HG02943 (cell line): ENCODE measurements around the gene CDK2.
A peak's percentile ranks its signal among the peaks of the same experiment; 100 is the strongest.
"Not testable (repeated sequence)": the region's sequence is repeated elsewhere in the genome, so short reads cannot be mapped to it uniquely, and the experiment has no call there.

Source experiments
- ATAC-seq: cut with Tn5 transposase; IDR thresholded peaks from one replicate; pipeline ENCODE4 v1.9.1; 2021; ENCODE audit warnings: mild to moderate bottlenecking, low read depth, moderate library complexity; ENCODE audit not compliant: unreplicated experiment

Gene CDK2

DNA sequence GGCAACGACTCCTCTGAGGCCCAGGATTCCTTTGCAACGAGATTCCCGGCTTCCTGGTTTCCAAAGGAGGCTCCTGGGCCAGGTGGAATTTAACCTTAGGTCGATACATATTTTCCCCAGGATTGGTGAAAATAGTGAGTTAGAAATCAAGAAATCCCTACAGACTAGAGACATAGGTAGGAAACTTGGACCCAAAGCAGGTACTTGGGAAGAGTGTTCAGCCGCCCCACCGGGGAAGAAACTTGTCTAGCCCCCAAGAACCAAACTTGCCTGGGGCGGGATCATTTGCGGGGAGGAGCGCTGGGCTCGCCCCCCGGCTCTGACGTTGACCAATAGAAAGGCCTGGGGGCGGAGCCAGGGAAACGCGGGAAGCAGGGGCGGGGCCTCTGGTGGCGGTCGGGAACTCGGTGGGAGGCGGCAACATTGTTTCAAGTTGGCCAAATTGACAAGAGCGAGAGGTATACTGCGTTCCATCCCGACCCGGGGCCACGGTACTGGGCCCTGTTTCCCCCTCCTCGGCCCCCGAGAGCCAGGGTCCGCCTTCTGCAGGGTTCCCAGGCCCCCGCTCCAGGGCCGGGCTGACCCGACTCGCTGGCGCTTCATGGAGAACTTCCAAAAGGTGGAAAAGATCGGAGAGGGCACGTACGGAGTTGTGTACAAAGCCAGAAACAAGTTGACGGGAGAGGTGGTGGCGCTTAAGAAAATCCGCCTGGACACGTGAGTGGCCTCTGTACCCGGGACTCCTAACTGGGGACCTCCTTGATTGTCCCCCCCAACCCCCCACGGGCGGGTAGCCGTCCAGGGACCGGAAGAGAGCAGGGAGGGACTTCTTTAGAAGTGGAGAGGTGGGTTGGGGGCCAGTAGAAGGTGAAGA lies at the start of gene CDK2:
Gene CDK2 (plus strand): TSS at position 423 of the 874 bp plus-strand sequence. CDS start 179 bp downstream, at position 602.
- ATAC-seq: peak; percentile 97

DNA sequence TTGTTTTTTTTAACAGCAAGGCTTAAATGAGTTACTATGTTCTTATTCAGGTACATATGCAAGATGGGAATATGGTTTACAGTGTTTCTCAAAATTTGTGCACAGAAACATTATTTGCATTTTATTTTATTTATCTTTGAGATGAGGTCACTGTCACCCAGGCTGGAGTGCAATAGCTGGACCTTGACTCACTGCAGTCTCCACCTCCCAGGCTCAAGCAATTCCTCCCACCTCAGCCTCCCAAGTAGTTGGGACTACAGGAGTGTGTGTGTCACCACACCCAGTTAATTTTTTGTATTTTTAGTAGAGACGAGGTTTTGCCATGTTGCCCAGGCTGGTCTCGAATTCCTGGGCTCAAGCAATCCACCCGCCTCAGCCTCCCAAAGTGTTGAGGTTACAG lies 47.6 kb upstream of the CDK2 start:
- ATAC-seq: not testable (repeated sequence)

DNA sequence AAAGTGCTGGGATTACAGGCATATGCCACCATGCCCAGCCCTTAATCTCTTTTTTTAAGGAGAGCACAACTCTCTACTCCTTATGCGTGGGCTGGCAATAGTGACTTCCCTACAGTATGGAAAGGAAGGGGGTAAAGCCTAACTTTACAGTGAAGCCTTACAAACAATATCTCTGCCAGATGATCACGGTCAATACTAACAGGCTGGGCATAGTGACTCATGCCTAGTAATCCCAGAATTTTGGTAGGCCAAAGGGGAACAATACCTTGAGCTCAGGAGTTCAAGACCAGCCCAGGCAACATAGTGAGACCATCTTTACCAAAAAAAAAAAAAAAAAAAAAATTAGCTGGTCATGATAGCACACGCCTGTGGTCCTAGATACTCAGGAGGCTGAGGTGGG lies 44.5 kb upstream of the CDK2 start:
- no peak for ATAC-seq

DNA sequence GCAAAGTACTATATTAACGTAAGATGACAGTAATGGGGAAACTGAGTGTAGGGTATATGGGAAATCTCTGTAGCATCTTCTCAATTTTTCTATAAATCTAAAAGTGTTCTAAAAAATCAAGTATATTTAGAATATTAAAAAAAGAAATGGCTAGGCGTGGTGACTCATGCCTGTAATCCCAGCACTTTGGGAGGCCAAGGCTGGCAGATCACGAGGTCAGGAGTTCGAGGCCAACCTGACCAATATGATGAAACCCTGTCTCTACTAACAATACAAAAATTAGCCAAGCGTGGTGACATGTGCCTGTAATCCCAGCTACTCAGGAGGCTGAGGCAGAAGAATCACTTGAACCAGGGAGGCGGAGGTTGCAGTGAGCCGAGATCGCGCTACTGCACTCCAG lies 43.0 kb upstream of the CDK2 start:
- not testable (repeated sequence) for ATAC-seq

DNA sequence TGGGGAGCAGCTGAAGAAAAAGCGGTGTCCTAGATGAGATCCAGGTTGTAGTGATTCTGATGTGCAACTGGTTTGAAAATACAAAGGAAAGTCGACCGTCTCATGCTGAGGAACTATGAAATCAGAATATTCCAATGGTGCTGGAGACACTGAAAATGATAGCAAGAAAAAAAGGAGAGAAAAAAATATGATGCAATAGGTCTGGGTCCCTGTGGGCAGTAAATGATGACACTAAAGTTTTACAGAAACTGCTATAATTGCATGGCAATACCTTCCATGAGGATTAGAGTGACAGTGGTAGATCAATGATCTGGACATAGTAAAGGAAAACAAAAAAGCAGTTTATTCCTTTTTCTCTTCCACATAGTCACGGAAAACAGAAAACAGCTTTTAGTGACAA lies 41.3 kb upstream of the CDK2 start:
- no peak for ATAC-seq

DNA sequence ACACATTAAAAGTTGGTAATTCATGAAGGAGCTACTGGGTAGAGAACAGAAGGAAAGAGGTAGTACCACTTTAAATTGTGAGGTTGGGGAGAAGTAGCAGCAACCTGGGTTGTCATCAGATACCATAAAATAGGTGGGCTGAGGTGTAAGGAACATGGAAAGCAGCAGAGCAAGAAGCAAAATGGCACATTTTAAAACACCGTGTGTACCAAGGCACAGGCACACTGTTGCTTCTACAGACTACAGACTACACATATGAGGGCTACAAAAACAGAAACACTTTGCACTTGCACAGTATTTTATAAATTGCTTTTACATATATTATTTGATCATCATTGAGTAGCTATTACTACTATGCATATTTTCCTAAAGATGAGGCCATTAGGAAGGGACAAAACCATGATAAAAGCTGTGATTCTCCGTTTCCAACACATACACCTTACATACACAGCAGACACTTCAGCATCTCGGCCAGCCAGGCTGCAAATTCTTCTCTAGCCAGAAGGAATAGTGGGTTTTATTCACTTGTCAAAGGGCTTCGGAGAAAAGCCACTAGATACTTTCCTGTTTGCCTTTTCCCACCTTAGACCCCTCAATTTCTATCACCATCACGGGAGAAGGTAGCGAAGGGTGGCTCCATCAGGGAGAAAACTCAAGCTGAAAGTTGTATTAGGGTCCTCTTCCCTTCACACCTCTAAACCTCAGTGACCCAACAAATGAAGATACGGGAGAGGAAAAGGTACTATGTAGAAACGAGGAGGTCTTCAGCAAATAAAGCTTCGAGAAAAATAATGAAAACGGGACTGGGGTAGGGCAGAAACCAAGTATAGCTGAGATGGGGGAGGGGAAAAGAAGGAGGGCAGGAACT lies 40.5 kb upstream of the CDK2 start:
- ATAC-seq: no peak

DNA sequence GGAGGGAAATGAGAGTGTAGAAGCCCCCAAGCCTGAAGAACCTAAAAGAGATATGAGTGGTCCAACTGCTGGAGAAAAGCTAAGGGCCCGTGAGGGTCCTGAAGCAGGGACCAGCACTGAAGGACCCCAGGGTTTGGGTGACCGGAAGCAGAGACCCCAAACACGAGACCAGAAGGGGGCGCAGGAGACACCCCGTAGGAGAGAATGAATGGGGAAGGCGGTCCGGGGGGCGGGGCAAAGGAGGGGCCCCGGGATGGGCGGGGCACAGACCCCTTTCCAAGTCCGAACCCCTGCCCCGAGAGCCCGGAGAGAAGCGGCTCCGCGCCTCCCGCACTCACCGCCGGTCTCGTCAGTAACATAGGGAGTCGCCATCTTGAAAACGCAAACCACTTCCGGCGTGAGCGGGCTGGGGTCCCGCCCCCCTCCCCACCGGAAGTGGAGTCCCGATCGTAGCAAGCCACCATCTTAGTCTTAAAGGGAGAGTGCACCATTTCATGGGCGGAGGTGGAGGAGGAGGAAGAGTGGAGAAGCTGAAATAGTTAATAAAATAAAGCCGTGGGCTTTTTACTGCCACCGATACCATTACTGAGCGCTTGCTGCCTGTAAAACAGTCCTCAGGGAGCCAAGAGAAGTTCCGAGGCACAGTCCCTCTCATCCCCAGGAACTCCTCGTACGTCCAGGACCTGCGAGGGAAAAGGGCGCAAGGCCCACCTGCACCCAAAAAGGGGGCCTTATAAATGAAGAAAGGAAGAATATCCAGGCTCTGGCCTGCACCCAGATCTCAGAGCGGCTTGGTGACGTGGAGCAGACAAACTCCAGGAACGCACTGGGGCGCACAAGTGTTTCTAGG lies 39.7 kb upstream of the CDK2 start:
- peak; percentile 45 for ATAC-seq

DNA sequence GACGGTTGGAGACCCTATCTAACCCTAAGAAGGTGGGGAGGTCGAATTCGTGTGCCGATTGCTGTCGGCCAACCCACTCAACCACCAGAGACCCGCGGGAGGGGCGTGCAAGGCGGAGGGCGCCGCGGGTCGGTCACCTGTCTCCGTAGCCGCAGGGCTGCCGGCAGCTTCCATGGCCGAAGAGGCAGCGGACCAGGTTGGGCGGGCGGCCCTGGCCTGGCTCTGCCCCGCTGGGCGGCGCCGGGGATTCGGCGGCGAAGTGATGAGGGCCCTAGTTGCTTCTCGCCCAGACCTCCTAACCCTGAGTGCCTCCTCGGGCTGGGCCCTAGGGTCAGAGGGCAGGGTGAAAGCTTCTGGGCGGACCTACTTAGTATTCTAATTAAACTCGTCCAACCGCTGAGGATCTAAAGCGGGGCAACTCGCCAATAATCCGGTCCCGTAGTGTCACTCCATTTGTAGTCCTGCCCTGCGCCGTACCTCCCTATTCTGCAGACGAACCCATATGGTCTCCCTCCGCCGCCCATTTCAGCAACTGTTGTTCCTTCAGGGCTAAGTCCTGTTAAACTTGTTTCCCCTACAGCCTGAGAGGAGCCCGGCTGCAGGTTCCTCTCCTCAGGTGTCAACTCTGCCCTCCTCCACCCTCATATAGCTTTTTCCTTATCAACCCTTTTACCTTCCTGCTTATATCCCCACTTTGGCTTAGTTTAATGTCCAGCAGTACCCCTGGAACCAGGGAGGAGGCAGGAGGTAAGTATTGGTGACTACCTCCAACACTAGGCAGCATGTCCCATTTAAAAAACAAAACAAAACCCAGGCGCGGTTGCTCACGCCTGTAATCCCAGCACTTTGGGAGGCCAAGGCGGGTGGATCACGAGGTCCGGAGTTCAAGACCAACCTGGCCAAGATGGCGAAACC lies 38.8 kb upstream of the CDK2 start, which contains the start of gene PYM1:
Gene PYM1 (minus strand): TSS at position 307 of the 915 bp plus-strand sequence. CDS start 133 bp downstream, at position 174.
- ATAC-seq: peak; percentile 48

DNA sequence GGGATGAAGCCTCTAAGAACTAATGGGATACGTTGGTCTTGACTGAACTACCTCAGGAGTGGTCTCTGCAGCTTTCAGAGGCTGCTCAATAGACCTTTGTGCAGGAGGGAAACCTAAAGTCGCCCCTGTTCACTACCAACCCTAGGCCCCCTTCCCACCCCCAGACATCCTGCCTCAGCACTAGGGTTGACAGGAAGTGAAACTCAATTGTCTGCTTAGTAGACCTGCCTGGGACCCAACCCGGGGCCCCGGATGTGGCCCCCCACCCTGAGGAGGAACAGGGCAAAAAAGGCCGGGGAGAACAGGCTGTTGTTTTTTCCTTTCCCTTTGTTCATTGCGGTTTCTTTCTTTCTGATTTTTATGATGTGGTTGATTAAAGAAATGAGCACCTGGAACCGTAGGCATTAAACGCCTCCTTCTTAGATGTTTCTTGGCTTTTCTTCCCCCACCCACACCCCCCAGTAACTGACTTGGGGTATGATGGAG lies 37.3 kb upstream of the CDK2 start:
- no peak for ATAC-seq

DNA sequence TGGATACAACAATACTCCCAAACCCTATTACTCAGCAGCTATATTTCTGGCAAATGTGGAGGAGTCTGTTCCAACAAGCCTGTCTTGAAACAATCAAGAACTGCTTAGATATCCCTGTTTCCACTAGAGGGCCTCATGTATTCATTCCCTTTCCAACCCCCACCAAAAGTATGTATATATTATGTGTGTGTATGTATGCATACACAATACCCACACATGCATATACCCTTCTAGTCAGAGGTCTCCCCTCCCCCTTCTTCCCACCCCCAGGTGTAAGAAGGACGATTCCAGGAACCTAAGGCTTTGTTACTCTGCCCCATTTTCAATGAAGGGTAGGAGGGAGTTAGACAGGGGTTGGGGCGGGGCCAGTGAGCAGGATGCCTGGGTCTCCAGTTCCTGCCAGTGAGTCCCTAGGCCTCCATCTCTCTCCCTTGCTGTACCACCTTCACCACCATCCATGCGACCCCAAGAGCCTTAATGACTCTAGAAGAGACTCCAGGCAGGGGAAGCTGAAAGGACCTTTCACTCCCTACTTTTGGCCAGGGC lies 35.8 kb upstream of the CDK2 start, which contains the start of gene DGKA:
Gene DGKA (plus strand): TSS at position 392 of the 546 bp plus-strand sequence. CDS start 5,342 bp downstream, outside the sequence.
- ATAC-seq: no peak

DNA sequence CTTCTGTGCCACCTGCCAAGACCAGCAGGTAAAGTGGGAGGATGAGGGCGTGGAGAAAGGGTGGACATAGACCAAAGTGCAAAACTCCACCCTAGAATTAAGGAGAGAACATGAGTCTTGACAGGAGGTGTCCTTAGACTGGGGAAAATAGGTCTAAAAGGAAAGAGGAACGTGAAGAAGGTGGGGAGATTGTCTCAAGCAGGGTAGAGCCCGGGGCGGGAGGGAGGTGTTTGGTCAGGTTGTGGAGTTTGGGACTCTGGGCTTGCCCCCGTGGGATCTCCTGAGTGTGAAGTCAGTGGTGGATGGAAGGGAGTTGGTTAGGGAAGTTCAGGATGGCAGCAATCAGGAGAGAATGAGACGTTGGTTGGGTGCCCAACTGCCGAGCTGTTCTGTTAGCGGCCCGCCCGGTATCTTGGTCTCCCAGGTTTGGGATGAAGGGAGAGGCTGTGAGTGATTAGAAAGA lies 35.3 kb upstream of the CDK2 start:
- ATAC-seq: no peak

DNA sequence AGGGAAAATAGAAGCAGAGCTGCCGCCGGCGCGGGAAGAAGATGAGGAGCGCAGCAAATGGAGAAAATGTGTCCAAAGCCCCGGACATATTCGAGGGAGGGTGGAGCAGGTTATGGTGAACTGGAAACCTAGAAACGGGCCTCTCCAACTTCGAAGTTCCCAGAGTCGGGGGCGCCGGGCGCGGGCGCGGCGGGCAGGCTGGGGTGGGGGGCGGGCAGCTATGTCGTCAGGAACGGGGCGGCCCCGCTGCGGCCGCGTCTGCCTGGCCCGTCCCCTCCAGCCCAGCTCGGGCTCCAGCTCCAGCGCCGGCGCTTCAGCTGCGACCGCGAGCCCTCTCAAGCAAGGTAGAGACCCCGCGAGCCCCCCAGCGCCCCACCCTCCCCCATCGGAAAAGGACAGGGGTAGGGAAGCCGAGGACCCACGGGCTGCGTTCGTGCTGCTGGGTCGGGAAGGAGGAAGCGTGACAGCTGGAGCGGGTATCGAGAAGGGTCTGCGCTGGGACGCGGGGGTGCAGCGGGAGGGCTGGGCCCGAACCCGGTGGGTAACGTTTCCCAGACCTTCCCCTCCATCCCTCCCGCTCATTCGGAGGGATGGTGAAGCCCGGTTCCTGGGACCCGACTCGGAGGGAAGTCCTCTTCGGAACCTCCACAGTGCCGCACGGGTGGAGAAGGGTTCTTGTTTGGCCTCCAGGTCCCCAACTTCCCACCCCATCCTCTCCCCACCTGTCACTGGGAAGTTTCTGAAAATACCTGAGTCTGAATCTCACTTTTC lies 34.7 kb upstream of the CDK2 start:
- ATAC-seq: no peak

DNA sequence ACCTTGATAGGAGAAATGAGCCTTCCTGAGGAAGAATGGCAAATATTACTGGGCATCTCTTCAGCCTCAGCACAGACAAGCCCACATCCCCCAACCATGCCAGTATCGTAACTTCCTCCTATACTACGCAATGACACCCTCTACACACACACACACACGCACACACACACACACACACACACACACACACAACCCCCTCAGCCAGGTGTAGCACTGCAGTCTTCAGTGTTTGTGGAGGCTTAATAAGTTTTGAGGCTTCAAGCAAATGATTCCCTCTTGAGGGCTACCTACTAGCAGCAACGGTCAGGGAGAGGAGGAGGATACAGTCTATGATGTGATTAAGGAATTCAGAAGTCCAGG lies 34.1 kb upstream of the CDK2 start:
- no peak for ATAC-seq

DNA sequence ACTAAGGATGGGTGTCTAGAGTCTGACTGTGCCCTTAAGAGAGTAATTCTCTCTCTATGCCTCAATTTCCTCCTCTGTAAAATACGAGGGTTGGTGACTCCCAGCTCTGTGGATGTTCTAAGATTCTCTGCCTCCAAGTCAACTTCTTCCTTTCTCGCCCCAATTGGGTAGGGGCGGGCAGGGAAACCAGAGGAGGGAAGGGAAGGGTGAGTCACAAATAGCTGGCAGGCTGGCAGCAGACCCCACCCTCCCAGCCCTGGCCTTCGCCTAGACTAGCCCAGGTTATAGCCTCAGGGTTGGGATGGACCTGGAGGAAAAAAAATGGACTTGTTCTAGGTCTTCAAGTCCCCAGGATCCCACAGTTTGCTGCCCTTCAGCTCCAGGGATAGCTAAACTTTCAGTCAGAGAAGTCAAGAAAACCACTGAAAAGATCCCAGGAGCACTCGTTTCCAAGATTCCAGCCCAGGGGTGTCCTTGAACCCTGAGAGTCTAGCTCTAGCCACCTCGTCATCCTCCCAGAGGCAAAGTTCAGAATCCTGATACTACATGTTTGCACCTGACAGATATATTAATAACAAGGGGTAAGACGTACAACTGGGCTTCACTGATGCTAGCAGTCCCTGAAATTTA lies 33.3 kb upstream of the CDK2 start:
- no peak for ATAC-seq

DNA sequence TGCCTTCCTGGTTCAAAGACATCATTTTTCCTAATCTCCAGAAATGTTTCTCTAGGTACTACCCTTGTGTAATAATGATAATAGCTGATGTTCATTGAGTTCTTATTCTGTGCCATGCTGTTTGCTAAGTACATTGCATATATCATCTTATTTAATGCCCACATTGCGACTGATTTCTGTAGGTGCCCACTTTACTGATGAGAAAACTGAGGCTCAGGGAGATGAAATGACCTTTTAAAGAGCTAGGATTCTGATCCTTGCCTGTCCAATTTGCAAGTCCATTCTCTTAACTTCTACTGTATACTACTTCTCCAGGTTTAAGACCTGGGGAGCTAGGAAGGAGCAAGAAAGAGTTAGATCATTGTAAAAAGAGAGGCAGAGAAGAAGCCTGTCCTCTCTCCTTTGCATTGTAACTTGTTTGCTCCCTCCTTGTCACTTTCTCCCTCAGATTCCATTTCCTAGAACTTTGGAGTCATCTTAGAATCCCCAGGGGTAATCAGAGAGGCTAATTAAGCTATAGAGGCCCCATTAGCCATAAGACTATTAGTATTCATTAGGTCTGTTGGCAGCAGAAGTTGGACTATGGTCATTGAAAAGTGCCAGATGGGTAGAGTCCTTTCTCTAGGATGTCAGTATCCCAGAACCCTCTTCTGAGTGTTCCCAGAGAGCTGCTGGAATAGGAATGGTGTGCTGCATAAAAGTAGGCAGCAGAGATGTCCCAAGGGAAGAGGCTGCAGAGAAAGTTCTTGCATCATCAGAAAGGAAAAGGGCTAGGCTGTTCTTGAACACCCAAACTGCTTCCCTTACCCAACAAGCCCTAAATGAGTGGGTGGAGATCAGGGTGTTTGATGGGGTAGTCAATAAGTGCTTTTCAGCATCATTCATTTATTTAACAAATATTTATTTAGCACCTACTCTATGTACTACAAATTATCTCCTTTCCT lies 32.6 kb upstream of the CDK2 start:
- no peak for ATAC-seq

DNA sequence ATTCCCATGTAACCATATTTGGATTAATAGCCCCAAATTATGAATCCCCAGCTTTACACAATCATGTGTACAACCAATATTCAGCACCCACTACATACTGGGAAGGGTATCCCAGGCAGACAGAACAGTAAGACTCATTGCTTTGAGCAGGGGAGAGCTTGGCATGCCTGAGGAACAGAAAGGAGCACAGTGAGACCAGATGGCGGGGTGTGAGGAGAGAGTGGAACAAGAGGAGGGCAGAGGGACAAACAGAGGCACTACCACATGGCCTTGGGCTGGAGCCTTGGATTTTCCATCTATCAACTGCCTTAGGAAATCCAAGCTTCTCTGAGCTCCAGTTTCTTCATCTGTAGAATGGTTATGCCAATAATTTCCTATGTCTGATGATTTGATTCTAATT lies 31.9 kb upstream of the CDK2 start:
- no peak for ATAC-seq
